ENCODE data around the gene C2CD2.

Gene C2CD2

GRCh38 chr21:41868062-41868710, 85.6 kb downstream of the C2CD2 start:
- no peak for DNase-seq (ENCODE audit: low read depth, low spot score)

- DNase-seq (ENCODE audit: low read depth, low spot score) = no peak
Measured at GRCh38 chr21:41867313-41867712, 86.5 kb downstream of the C2CD2 start.

- no peak for DNase-seq (ENCODE audit: low read depth, low spot score)
Measured at GRCh38 chr21:41866274-41866809, 87.5 kb downstream of the C2CD2 start.

- DNase-seq (ENCODE audit: low read depth, low spot score) = no peak
Measured at GRCh38 chr21:41865002-41865777, 88.6 kb downstream of the C2CD2 start.

- DNase-seq (ENCODE audit: low read depth, low spot score) = no peak
Measured at GRCh38 chr21:41864311-41865001, 89.4 kb downstream of the C2CD2 start.

- DNase-seq (ENCODE audit: low read depth, low spot score) = no peak
Measured at GRCh38 chr21:41863439-41863740, 90.4 kb downstream of the C2CD2 start.

GRCh38 chr21:41861987-41862386, 91.8 kb downstream of the C2CD2 start:
- no peak for DNase-seq (ENCODE audit: low read depth, low spot score)

- no peak for DNase-seq (ENCODE audit: low read depth, low spot score)
Measured at GRCh38 chr21:41861255-41861654, 92.6 kb downstream of the C2CD2 start.

GRCh38 chr21:41859297-41859980, 94.4 kb downstream of the C2CD2 start:
- no peak for DNase-seq (ENCODE audit: low read depth, low spot score)

- DNase-seq (ENCODE audit: low read depth, low spot score) = no peak
Measured at GRCh38 chr21:41858466-41859296, 95.1 kb downstream of the C2CD2 start.

GRCh38 chr21:41857771-41858300, 96.0 kb downstream of the C2CD2 start:
- no peak for DNase-seq (ENCODE audit: low read depth, low spot score)

- DNase-seq (ENCODE audit: low read depth, low spot score) = no peak
Measured at GRCh38 chr21:41856572-41856971, 97.2 kb downstream of the C2CD2 start.

GRCh38 chr21:41854426-41854995, 99.3 kb downstream of the C2CD2 start:
- no peak for DNase-seq (ENCODE audit: low read depth, low spot score)

GRCh38 chr21:41852929-41853320, 100.9 kb downstream of the C2CD2 start:
- DNase-seq (ENCODE audit: low read depth, low spot score) = no peak

- DNase-seq (ENCODE audit: low read depth, low spot score) = no peak
Measured at GRCh38 chr21:41852151-41852928, 101.5 kb downstream of the C2CD2 start.

- no peak for DNase-seq (ENCODE audit: low read depth, low spot score)
Measured at GRCh38 chr21:41851090-41851790, 102.6 kb downstream of the C2CD2 start.

- no peak for DNase-seq (ENCODE audit: low read depth, low spot score)
Measured at GRCh38 chr21:41850085-41850484, 103.7 kb downstream of the C2CD2 start.

GRCh38 chr21:41848958-41849580, 104.7 kb downstream of the C2CD2 start:
- DNase-seq (ENCODE audit: low read depth, low spot score) = no peak

- DNase-seq (ENCODE audit: low read depth, low spot score) = no peak
Measured at GRCh38 chr21:41848533-41848932, 105.3 kb downstream of the C2CD2 start.

Data from activated naive CD8-positive, alpha-beta T cell treated with anti-CD3 and anti-CD28 coated beads, Interleukin-2, amount 50 U/mL, for 16 hours (primary cell).